Iris pigment epithelial cell (primary cell): ENCODE measurements around the gene SMARCE1.
"Not testable (repeated sequence)": the region's sequence is repeated elsewhere in the genome, so short reads cannot be mapped to it uniquely, and the experiment has no call there.

ENCODE experiments used
- DNase-seq: peaks from one replicate; pipeline ENCODE4 v3.0.0-alpha.2; 2011; ENCODE audit warnings: low read depth

SMARCE1 gene

DNA sequence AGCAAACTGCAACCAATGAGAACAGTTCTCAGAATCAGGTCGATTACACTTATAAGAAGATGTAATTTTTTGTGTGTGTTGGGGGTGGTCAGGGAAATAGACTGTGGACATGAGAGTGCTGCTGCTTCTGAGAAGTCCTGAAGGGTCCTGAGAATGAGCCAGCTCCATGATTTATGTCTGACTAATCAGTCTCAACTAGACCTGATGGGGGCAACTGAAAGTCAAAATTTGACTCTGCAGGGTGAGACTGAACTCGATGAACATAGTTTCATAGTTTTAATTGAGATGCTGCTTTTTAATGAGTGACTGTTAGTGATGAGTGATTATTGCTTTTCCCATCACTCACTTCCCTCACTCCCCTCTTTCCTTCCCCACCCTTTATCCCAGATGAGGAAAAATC is 37.3 kb downstream of the SMARCE1 start:
- DNase-seq: no peak

DNA sequence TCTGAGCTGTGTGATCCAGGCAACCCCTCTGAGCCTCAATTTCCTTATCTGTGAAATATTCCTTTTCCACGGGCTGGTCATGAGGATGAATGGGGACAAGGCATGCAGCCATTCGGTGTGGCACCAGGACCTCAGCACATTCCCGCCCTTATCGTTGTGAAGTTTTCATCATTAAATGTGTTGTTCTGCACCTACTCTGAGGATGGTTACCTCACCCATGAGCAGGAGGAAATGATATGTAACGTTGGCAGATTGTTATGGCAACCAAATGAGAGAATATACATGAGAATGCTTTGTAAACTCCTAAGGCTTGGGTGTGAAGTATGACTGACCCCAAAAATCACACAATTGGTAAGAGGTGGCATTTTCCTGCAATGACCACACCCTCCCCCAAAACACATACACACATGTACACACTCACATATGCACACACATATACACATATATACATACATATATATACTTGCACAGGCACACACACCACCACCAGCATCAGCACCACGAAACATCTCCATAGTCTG is 39.5 kb downstream of the SMARCE1 start:
- DNase-seq: no peak

DNA sequence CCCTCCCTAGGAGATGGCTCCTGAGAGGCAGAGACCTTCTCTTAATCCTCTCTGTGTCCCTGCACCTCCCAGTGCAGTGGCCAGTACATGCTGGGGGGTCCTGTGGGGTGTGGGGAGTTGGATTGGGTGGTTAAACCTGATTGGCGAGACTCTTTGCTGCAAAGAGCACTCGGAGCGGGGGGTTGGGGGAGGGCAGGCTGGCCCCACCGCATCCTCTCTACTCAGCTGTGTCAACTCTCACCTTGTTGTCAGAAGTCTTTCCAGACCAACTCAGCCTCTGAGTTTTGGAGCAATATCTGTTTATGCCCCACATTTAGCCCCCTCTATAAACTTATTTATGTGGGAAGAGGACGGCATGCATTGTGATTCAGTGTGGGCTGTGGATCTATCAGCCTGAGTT is 40.0 kb downstream of the SMARCE1 start:
- DNase-seq: no peak

DNA sequence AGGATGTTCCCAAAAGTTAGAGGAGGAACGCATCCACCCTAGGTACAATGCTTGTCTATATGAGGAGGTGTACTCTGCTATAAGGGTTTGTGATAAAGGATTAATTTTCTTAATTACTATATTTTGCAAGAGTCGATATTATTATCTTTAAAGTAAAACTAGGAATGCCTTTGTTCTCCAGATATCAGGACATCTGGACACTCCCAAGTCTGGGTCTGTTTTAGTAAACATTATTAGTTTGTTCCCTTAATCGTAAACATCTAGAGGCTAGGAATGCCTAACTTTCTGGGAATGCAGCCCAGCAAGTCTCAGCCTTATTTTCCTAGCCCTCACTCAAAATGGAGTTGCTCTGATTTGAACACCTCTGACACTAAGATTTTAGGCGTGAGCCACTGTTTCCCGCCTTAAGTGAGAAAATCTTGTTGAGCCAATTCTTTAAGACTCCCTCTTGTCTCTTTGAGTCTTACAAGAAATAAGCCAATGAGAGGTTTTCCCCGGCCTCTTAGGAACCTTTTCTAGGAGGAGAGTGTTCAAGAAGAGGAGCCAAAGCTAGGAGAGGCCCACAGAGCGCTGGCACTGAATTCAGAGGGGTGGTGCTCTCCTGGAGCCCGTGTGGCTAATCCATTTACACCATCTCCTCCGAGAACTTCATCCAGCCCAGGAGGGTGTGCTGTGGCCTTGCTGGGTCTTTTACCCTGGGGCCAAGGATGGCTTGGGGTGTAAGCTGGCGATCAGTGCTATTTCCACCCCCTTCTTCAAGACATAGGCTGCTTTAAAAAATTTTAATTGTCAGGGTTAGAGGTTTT is 40.9 kb downstream of the SMARCE1 start:
- DNase-seq: no peak

DNA sequence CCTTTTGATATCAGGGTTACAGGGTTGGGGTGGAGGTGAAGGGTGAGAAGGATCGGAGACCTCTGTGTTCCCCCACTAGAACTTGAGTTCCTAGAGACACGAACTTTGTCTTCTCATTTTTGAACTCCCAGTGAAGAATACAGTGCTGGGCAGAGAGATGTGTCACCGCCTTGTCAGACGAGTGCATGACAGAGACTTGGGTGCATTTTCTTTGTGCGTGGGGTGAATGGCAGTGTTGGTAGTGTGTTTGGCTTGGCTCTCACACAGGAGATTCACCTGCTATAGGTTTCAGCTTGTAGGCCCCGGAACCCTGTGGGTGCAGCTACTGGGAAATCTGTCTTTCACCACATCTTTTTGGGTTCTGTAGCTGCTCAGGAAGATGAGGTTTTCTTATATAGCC is 42.3 kb downstream of the SMARCE1 start:
- DNase-seq: no peak

DNA sequence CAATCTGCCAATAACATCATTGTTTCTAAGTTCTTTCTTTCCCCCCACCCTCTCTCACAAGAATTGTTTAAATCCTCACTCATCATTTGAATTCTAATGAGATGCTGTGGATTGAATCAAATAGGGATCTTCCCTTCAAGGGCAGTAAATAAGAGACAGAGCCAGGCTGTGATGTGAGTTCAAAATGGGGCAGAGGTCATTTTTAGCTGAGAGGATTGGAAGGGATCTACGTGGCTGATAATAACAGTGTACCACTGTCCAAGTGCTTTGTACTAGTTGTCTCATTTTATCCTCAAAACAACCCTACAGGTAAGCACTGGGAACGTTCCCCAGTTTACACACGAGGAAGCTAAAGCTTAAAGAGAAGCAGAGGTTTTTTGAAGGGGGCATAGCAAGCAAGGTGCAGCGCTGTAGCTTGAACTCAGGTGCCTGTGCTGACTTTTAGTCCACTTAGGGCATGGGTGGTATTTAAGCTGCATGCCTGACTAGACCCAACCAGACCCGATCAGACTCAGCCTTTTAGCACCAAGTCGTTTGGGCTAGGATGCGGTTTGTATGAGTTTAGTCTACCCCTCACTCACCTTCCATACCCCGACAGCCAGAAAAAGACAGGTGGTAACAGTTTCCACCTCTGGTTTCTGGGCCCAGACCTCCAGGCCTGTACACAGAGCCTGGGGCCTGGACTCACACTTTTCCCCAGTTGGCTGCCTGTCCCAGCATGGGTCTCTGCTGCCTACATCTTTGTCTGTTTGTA is 43.1 kb downstream of the SMARCE1 start:
- DNase-seq: no peak

DNA sequence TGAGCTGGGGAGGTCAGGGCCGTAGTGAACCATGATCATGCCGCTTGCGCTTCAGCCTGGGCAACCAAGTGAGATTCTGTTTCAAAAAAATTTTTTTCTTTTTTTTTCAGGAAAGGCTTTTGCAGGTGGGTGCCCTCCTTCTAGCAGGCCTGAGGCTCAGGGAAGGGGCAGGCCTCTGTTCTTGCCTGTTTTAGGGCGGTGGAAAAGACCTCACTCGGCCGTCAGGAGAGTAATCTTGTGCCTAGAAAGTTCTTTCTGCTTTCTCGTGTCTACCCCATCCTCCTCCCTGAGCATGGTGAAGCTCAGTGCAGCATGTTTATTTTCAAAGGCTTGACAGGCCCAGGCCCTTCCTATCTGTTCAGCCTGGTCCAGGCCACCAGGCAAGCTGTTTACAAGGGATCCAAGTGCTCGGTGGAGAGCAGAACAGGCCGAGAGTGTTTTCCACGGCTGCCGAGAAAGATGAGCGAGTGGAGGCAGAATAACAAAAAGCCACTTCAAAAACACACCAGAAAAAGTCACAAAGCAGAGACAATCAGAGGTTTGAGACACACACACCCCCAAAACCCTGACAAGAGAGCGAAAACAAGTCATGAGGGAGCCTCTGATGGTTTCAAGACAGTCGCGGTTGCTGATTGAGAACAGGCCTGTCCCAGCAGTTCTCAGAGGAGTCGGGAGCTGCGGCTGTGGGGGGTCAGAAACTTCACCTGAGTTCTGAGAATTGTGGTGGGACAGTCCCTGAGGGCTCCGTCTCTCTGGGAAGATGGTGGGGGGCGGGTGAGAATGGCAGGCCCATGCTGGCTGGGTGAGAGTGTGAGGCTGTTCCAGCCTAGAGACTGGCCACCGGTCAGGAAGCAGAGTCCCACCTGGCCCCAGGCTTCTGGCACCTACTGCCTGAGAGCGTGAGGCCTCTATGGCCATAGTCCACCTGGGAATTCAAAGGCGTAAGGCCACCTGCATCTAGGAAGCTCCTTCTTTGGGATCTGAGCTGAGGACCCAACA is 44.9 kb downstream of the SMARCE1 start:
- no peak for DNase-seq

DNA sequence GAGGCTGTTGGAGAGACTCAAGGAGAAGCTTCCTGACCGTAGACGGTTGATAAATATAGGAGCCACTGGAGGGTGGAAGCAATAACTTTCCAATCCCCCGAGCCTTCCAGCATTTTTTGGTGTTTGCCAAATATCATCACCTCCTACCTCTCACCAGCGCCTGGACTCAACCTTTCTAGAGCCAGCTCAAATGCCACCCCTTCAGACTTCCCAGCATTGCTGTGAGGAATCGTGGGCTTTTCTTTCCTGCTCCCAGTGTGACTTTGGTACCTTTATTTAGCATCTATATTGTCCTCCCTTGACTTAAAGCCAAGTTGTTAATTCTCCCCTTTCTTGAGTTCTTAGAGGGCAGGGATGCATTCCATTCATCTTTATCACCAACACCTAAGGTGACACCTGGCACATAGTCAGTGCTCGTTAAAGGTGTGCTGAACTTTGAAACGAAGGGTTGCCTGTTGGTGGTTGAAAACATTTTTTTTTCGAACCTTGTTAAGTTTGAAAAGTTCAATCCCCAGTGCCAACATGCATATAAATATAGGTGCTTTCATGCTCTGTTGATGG is 47.1 kb downstream of the SMARCE1 start:
- DNase-seq: no peak

DNA sequence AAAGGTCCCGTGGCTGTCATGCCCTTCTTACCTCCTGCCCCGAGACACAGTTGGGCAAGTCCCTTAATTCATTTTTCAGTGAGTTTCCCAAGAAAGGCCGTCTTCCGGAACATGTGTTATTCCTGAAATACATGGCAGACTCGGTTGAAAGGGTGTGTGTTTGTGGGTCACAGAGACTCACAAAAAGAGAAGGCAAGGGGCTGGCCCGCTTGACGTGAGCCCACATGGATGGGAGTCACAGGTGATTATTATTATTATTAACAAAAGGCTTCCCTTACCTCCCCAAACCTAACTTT is 48.2 kb downstream of the SMARCE1 start:
- DNase-seq: no peak

DNA sequence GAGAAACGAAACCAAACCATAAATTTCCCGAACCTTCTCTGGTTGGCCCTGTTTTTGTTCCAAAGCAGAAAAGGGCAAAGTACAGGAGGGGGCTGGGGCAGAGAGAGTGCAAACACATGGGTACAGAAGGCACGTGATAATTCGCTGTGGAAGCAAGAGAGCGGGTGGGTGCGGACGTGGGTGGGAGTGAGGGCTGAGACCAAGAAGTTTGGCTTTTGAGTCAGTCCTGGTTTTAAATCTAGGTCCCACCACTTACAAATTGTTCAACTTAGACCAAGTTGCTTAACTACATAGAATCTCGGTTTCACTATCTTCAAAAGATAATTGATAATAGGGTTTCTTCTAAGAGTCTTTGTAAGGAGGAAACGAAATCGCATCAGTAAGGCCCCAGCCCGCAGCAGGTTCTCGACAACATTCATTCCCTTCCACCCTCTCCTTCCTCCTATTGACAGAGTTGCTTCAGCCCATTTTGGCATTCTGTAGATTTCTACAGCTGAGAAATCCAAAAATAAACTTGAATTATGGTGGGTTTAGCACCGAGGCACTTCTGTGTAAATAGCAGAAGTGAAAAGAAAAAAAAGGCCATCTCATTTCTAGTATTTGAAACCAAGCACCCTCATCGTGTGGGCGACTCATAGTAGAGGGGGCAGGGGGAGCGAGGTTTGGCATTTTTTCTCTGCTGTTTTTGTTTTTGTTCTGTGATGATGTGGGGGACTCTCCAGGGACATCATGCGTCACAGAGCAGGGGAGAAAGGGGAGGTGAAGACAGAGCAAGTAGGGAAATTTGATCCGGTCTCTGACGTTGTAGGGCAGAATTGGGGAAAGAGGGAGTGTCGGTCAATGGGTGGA is 48.8 kb downstream of the SMARCE1 start:
- DNase-seq: peak; percentile 15

DNA sequence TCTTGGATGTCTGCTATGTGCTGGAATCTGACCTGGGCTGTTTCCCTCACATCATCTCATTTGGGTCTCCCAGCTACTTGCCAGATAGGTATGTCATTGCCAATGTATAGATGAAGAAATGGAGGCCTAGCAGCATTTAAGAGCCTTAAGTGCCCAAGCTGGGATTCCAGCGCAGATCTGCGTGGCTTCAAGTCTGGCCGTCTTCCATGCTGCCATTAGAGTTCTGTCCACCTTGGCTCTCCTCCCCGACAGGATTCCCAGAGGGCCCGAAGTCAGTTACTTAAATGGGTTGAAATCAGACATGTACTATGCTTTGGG is 49.4 kb downstream of the SMARCE1 start:
- DNase-seq: no peak

DNA sequence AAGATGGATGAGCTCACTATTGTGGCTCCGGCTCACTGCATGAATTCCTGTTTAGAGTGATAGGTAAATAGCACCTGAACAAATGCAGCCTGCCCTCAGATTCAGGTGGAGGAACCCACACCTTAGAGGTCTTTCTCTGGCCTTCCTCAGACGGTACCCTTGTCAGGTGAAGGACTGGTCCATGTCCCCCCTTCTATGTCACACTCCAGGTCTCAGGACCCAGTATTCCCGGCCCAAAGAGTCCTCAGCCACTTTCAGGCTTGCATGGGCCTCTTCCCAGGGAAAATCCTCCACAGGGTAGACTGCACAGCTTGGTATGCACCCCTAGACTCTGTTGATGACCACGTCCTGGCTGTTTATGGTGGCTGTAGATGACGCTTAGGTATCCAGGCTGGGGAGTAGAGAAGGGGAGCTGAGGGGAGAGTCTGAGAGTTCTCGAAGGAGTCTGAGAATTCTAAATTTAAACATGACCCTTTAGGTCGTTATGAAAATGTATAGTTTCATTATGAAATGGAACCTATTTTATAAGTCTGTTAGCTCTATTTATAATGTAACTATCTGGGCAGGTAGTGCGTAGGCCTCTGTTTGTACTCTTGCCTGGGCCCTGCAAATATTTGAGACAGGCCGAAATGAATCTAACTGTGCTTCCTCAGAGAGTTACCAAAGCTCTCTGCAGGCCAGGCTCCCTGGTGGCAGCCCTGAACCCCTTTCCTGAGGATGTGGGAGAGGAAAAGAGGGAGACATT is 49.9 kb downstream of the SMARCE1 start:
- DNase-seq: no peak

DNA sequence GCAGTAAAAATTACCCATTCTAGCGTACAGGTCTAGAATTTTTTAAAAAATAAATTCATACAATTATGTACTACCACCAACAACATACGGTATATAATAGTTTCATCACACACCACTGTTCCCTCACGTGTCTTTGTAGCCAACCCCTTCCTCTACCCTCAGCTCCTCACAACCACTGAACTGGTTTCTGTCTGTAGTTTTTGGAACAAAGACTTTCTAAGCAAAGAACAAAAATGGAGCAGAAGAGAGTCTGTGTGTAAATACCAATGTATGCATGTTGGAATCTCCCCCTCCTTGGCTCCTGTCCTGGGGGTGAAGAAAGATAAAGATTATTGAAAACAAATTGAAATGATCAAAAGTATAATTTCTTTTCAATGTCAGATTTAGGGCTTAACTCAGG is 50.5 kb downstream of the SMARCE1 start:
- no peak for DNase-seq

DNA sequence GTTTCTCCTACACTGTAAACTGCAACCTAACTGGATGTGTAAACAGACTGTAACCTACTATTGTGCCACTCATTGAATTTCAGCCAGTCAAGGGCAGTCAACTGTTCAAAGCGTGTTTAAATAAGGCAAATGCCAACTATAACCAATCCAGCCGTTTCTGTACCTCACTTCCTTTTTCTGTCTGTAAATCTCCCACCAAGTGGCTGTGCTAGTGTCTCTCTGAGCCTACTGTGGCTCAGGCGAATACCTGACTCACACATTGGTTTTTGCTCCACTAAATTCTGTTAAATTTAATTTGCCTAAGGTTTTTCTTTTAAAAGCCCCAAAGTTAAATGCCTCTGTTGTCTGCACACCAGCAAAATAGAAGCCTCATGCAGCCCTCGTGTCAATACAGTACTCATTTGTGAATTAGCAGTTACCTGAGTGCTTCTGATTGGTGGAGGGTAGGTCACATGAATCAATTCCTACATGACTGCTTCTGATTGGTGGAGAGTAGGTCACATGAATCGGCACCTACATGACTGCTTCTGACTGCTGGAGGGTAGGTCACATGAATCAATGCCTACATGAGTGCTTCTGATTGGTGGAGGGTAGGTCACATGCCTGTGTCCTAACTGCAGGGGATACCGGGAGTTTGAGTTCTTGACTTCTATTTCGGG is 51.2 kb downstream of the SMARCE1 start:
- DNase-seq: no peak

DNA sequence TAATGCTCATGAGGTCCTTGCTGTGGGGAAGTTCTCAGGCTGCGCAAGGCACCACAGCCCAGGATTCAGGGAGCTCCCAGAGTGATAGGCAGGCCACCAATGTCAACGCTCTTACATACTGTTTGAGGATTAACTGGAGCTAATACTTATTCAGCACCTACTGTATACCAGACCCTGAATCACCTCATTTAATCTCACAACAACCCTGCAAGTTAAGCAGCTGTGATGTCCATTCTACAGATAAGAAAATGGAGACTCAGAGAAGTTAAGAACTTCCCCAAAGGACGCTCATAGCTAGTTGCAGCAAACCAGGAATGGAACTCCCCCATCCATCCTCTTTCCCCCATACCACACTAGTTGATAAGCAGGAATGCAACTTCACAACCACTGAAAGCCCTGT is 56.9 kb downstream of the SMARCE1 start:
- no peak for DNase-seq

DNA sequence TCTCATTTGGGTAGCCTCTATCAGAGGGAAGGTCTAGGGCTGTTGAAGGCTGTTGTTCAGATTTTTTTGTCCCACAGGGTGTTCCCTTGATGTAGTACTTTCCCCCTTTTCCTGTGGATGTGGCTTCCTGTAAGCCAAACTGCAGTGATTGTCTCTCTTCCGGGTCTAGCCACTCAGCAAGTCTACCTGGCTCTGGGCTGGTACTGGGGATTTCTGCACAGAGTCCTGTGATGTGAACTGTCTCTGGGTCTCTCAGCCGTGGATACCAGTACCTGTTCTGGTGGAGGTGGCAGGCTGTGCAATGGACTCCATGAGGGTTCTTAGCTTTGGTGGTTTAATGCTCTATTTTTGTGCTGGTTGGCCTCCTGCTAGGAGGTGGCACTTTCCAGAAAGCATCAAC is 59.1 kb downstream of the SMARCE1 start:
- DNase-seq: no peak

DNA sequence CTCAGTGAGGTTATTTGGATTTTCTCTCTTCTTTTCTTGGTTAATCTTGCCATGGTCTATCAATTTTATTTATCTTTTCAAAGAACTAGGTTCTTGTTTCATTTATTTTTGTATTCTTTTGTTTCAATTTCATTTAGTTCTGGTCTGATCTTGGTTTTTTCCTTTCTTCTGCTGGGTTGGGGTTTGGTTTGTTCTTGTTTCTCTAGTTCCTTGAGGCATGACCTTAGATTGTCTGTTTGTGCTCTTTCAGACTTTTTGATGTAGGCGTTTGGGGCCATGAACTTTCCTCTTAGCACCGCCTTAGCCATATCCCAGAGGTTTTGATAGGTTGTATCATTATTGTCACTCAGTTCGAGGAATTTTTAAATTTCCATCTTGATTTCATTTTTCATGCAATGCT is 61.4 kb downstream of the SMARCE1 start:
- not testable (repeated sequence) for DNase-seq

DNA sequence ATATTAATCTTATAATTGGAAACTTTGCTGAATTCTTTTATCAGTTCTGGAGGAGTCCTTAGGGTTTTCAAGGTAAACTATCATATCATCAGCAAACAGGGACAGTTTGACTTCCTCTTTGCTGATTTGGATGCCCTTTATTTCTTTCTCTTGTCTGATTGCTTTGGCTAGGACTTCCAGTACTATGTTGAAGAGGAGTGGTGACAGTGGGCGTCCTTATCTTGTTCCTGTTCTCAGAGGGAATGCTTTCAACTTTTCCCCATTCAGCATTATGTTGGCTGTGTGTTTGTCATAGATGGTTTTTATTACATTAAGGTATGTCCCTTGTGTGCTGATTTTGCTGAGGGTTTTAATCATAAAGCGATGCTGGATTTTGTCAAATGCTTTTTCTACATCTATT is 62.7 kb downstream of the SMARCE1 start:
- not testable (repeated sequence) for DNase-seq

DNA sequence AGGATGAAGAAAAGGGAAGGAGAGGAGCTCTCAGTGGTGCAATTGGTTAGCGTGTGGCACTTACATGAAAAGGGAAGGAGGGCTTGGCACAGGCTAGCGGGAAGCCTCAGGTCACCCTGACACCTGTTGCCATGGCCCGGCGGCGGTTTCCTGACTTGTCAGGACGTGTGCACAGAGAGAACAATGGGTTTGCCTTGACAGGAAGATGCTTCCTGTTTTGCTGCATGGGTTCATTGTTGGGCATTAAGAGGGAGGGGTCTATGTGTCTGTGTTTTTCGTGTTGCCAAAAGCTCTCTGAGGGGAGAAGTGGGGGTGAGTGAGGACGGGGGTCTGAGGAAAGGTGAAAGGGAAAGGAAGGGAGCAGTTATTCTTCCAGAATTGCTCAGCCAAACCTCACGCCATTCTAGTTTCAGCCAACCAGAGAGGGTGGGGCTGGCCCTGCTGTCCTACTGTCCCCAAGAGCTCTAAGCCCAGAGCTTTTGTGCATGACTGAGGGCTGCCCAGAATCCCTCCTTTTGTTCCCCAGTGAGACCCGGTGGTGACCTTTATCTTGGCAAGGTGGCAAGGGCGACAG is 65.2 kb downstream of the SMARCE1 start:
- DNase-seq: no peak

DNA sequence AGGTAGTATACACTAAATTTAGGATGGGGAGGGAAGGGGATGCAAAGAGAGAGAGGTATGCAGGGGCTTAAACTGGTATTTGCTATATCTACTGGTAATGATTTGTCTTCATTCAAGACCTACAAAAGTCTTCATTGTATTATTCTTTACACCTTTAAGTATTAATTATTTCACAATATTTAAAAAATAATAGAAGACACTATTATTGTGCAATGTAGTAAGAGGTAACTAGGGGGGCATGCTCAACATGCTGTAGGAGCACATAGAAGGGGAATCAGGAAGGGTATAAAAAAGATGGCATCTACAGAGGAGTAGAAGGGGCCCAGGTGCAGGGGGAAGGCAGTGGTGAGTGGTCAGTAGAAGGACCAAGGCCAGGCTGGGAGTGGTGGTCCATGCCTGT is 67.5 kb downstream of the SMARCE1 start:
- DNase-seq: no peak
